H1 (cell line): Measurements from ENCODE around the gene DEAF1. TPM values are rescaled to one million over a fixed set of nuclear protein-coding genes. Genes with fewer than 3 reads are reported as not detected.
A peak's percentile ranks its signal among the peaks of the same experiment; 100 is the strongest.

ENCODE experiments used
- CTCF ChIP-seq, 3 experiments: IDR thresholded peaks; 1 replicate in 2 of 3; 2 replicates in 1 of 3; pipeline versions ENCODE4 v1.5.1 to v1.6.1; 2011; ENCODE audit warnings: low read length in 3 of 3, mild to moderate bottlenecking in 3 of 3, inconsistent platforms in 2 of 3, low read depth in 1 of 3, moderate library complexity in 1 of 3; ENCODE audit not compliant: insufficient read depth in 1 of 3; ENCODE audit errors: control extremely low read depth in 1 of 3
- EP300 ChIP-seq, 2 experiments: IDR thresholded peaks; 1 replicate in 1 of 2; 2 replicates in 1 of 2; pipeline ENCODE4 v1.6.1; 2011 to 2012; ENCODE audit warnings: low read depth in 2 of 2, low read length in 2 of 2, mild to moderate bottlenecking in 2 of 2, borderline replicate concordance in 1 of 2, inconsistent platforms in 1 of 2, moderate library complexity in 1 of 2
- MAX ChIP-seq: IDR thresholded peaks from 2 replicates; pipeline ENCODE4 v1.6.1; 2012; ENCODE audit warnings: inconsistent platforms
- POLR2A ChIP-seq, 2 experiments: IDR thresholded peaks; 1 replicate in 1 of 2; 2 replicates in 1 of 2; pipeline ENCODE4 v1.6.1; 2011; ENCODE audit warnings: low read depth in 2 of 2, low read length in 2 of 2, mild to moderate bottlenecking in 2 of 2; ENCODE audit errors: control extremely low read depth in 1 of 2
- RAD21 ChIP-seq, 2 experiments: IDR thresholded peaks in 1 of 2; conservative IDR thresholded peaks in 1 of 2; 2 replicates each; pipeline ENCODE4 v1.6.1; 2011; ENCODE audit warnings: low read depth in 2 of 2, low read length in 2 of 2, improper control_type of control experiment in 1 of 2, inconsistent platforms in 1 of 2, mild to moderate bottlenecking in 1 of 2, moderate library complexity in 1 of 2
- SIN3A ChIP-seq, 2 experiments: IDR thresholded peaks in 1 of 2; conservative IDR thresholded peaks in 1 of 2; 2 replicates each; pipeline ENCODE4 v1.6.1; 2011 to 2012; ENCODE audit warnings: low read length in 2 of 2, improper control_type of control experiment in 1 of 2, low read depth in 1 of 2, mild to moderate bottlenecking in 1 of 2
- SIRT6 ChIP-seq: IDR thresholded peaks from one replicate; pipeline ENCODE4 v1.7.1; 2012; ENCODE audit warnings: low read length, inconsistent platforms
- TBP ChIP-seq: IDR thresholded peaks from 2 replicates; pipeline ENCODE4 v1.6.1; 2011; ENCODE audit warnings: low read depth, low read length, improper control_type of control experiment
- USF2 ChIP-seq: IDR thresholded peaks from 2 replicates; pipeline ENCODE4 v1.6.1; 2011; ENCODE audit warnings: low read length, improper control_type of control experiment
- YY1 ChIP-seq: IDR thresholded peaks from 2 replicates; pipeline ENCODE4 v1.6.1; 2011; ENCODE audit warnings: low read depth, mild to moderate bottlenecking, low read length
- ZNF274 ChIP-seq: IDR thresholded peaks from 2 replicates; pipeline ENCODE4 v1.7.0; 2012; ENCODE audit warnings: low read length, borderline replicate concordance; ENCODE audit errors: extremely low read depth
- polyA plus RNA-seq, 7 experiments: library from polyadenylated mRNA; depleted of rRNA in 3 of 7; stranded (reverse) in 5 of 7; unstranded in 2 of 7; fragments of >200 nt in 5 of 7; fragments of 200-250 nt in 2 of 7; gene quantifications; 1 replicate in 5 of 7; 2 replicates in 1 of 7; 4 replicates in 1 of 7; pipeline versions ENCODE4 v1.2.1 to v1.2.3, GENCODE V29; 2011 to 2013; ENCODE audit warnings: missing spikeins in 2 of 7, mixed read lengths in 2 of 7
- total RNA-seq: library from RNA; stranded (reverse); fragmentation: NEBNext Ultra II Directional; extraction: Animal tissue kit (Norgen Biotek cat#: 25700); gene quantifications from 2 replicates; pipeline ENCODE4 v1.2.1, GENCODE V29; 2021
- TF ChIP-seq, protein P1 (sequence below): IDR thresholded peaks from 2 replicates; pipeline ENCODE4 v1.6.1; 2011; ENCODE audit warnings: low read depth, mild to moderate bottlenecking, low read length; ENCODE audit not compliant: insufficient read depth

Gene DEAF1
- total and polyA plus RNA-seq, 2 of the 8 experiments (the other 6 are each of a cell fraction or from before 2014, with no cell fraction given) = 47.3 to 58.4 TPM

DNA sequence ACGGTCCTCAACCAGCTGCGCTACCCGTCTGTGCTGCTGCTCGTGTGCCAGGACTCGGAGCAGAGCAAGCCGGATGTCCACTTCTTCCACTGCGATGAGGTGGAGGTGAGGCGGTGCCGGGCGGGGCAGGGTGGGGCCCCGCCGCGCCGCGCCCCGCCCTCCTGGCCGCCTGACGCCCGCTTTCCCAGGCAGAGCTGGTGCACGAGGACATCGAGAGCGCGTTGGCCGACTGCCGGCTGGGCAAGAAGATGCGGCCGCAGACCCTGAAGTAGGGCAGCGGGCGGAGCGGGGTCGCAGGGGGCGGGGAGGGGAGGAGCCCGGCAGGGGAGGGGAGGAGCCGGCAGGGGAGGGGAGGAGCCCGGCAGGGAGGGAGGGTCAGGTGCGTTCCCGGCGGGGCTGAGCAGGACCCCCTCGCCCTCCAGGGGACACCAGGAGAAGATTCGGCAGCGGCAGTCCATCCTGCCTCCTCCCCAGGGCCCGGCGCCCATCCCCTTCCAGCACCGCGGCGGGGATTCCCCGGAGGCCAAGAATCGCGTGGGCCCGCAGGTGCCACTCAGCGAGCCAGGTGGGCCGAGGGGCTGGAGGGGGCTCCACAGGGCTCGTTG lies 25.7 kb upstream of the DEAF1 start (continued):
- peak; percentile 85 for TF ChIP-seq MAX
- TF ChIP-seq TBP = peak; percentile 29; the same call in 1 of the 2 replicates
- 0 out of 2 replicates have a peak, but pooled peaks have one; percentile 8 for TF ChIP-seq USF2
- TF ChIP-seq, protein P1, sequence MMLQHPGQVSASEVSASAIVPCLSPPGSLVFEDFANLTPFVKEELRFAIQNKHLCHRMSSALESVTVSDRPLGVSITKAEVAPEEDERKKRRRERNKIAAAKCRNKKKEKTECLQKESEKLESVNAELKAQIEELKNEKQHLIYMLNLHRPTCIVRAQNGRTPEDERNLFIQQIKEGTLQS = no peak
- peak in 1 of 3 experiments; percentile 30; a peak in 2 of 4 replicates for TF ChIP-seq CTCF (IDR thresholded peaks at IDR 0.05; ENCODE audit: control extremely low read depth in 1 of 3, insufficient read depth in 1 of 3, low read depth in 1 of 3, low read length in 3 of 3)
- peak in 1 of 2 experiments; percentile 55; a peak in 2 of 3 replicates for TF ChIP-seq POLR2A (IDR thresholded peaks at IDR 0.05; ENCODE audit: control extremely low read depth in 1 of 2, low read depth in 2 of 2, low read length in 2 of 2)
- no peak for TF ChIP-seq ZNF274
- no peak for TF ChIP-seq SIN3A (conservative IDR thresholded peaks at IDR 0.05 in 1 of 2, IDR thresholded peaks at IDR 0.05 in 1 of 2; ENCODE audit: low read depth in 1 of 2, low read length in 2 of 2)
- peak in 1 of 2 experiments; percentile 40; a peak in 1 of 4 replicates for TF ChIP-seq RAD21 (IDR thresholded peaks at IDR 0.05 in 1 of 2, conservative IDR thresholded peaks at IDR 0.05 in 1 of 2; ENCODE audit: low read depth in 2 of 2, low read length in 2 of 2)
- TF ChIP-seq EP300 (IDR thresholded peaks at IDR 0.05; ENCODE audit: borderline replicate concordance in 1 of 2, low read depth in 2 of 2, low read length in 2 of 2) = 0 out of 3 replicates have a peak, but pooled peaks of 1 of the 2 experiments have one; percentile 18
- TF ChIP-seq YY1 = no peak
- no peak for TF ChIP-seq SIRT6
